CD4-positive, alpha-beta memory T cell (primary cell): ENCODE results near the gene UBN1. TPM values are rescaled to one million over a fixed set of nuclear protein-coding genes. Genes with fewer than 3 reads are reported as not detected.

Experiments
- CTCF ChIA-PET: fragments of 350-600 bp; sonication (Branson Sonifier 250); formaldehyde crosslinking; loops from one replicate; lab custom pipeline; 2021; ENCODE audit warnings: inconsistent platforms; ENCODE audit not compliant: partially characterized antibody; lab: Charles Lee
- POLR2A ChIA-PET: fragments of 350-600 bp; sonication (Branson Sonifier 250); formaldehyde crosslinking; loops from one replicate; lab custom pipeline; 2021; ENCODE audit not compliant: partially characterized antibody; lab: Charles Lee
- DNase-seq, 5 donors: peaks; one replicate each; pipeline versions ENCODE4 v3.0.0 to v3.0.0-alpha.2; 2020 to 2022; ENCODE audit warnings: mixed read lengths in 1 of 5
- H3K27ac ChIP-seq: one replicate; pipeline ENCODE4 v1.7.0; 2013; ENCODE audit warnings: low read depth, low read length
- H3K27me3 ChIP-seq: 2 replicates; pipeline ENCODE4 v1.7.0; 2013; ENCODE audit warnings: mild to moderate bottlenecking, low read length, moderate library complexity; ENCODE audit not compliant: insufficient read depth
- H3K36me3 ChIP-seq: 2 replicates; pipeline ENCODE4 v1.7.0; 2013; ENCODE audit warnings: mild to moderate bottlenecking, low read length, moderate library complexity; ENCODE audit not compliant: insufficient read depth
- H3K4me1 ChIP-seq: 2 replicates; pipeline ENCODE4 v1.7.0; 2013; ENCODE audit warnings: mild to moderate bottlenecking, low read length, moderate library complexity; ENCODE audit not compliant: insufficient read depth
- H3K4me3 ChIP-seq, 2 donors: one replicate each; pipeline ENCODE4 v1.7.0; 2013; ENCODE audit warnings: low read length in 2 of 2, mild to moderate bottlenecking in 1 of 2
- H3K9me3 ChIP-seq, 2 donors: one replicate each; pipeline ENCODE4 v1.7.0; 2013; ENCODE audit warnings: low read length in 2 of 2, control low read depth in 1 of 2; ENCODE audit not compliant: control insufficient read depth in 1 of 2
- H3K27ac Mint-ChIP-seq, 7 donors: one replicate each; pipeline ENCODE4 v1.8.0; 2020 to 2021; ENCODE audit warnings: mixed read lengths in 7 of 7, mild to moderate bottlenecking in 6 of 7, inconsistent platforms in 3 of 7, moderate library complexity in 3 of 7
- H3K27me3 Mint-ChIP-seq, 2 donors: one replicate each; pipeline ENCODE4 v1.8.0; 2020 to 2021; ENCODE audit warnings: mixed read lengths in 2 of 2
- H3K36me3 Mint-ChIP-seq, 2 donors: one replicate each; pipeline ENCODE4 v1.8.0; 2020 to 2021; ENCODE audit warnings: mixed read lengths in 2 of 2, inconsistent platforms in 1 of 2, mild to moderate bottlenecking in 1 of 2
- H3K4me1 Mint-ChIP-seq, 4 donors: one replicate each; pipeline ENCODE4 v1.8.0; 2020 to 2021; ENCODE audit warnings: mixed read lengths in 4 of 4, mild to moderate bottlenecking in 1 of 4
- H3K4me3 Mint-ChIP-seq, 8 donors: one replicate each; pipeline ENCODE4 v1.8.0; 2020 to 2021; ENCODE audit warnings: mixed read lengths in 8 of 8, mild to moderate bottlenecking in 7 of 8, moderate library complexity in 6 of 8, inconsistent platforms in 3 of 8
- H3K9me3 Mint-ChIP-seq, 8 donors: one replicate each; pipeline ENCODE4 v1.8.0; 2020 to 2021; ENCODE audit warnings: mixed read lengths in 8 of 8, mild to moderate bottlenecking in 5 of 8, inconsistent platforms in 3 of 8, moderate library complexity in 1 of 8
- intact Hi-C: fragments of 100-400 bp; cut with micrococcal nuclease; formaldehyde crosslinking; loops from one replicate; pipeline ENCODE4 v1.15.1; 2023
- polyA plus RNA-seq, 2 donors: library from polyadenylated mRNA; unstranded; fragments of 300-500 nt; fragmentation: Illumina TruSeq; gene quantifications; one replicate each; pipeline ENCODE4 v1.2.3, GENCODE V29; 2021
- total RNA-seq, 2 experiments: library from RNA; stranded (reverse); gene quantifications; one replicate each; pipeline ENCODE4 v1.2.3, GENCODE V29; 2021

UBN1 gene
- total and polyA plus RNA-seq, 4 experiments from 2014 or later = 6.0 to 42.7 (median 29.0) TPM

DNA sequence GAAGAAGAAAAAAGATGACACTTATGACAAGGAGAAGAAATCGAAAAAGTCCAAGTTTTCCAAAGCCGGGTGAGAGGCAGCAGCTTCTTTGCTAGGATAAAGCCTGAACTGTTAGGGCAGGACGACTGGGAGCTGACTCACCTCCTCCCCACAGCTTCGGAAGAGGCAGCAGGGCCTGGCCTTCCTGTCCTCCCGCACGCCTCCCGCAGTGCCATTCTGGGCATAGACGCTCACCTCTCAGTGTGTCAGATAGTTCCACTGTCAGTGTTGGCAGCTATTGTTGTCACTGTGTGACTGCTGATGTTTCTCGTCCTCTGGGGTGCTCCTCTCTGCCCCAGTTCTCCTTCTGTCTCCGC is 12.6 kb downstream of the UBN1 start:
- Mint-ChIP-seq H3K36me3 (peaks cover 43 to 86% of the 10 kb centered on the region in 2 donors), H3K27me3 (no peaks in the 10 kb centered on the region), H3K27ac (peak overlapping the region in 2 of 7 donors; percentile 64 to 91), H3K4me1 (peaks cover 6 to 32% (median 15%) of the 10 kb centered on the region in 4 donors), H3K9me3 (no peaks in the 10 kb centered on the region), H3K4me3 (no peak overlapping the region)
- Histone ChIP-seq H3K36me3 (peaks cover 57% of the 10 kb centered on the region), H3K4me3 (no peak overlapping the region), H3K27me3 (no peaks in the 10 kb centered on the region), H3K9me3 (no peaks in the 10 kb centered on the region), H3K4me1 (no peaks in the 10 kb centered on the region), H3K27ac (no peak overlapping the region)
- no peak for DNase-seq
- intact Hi-C loops = no loop called here
- ChIA-PET CTCF (no interaction called here), POLR2A (no interaction called here)

- intact Hi-C loops = no loop called here
These were observed 13.6 kb downstream of the UBN1 start for GRCh38 chr16:4860727-4861342.

GRCh38 chr16:4862639-4863038 is 15.4 kb downstream of the UBN1 start:
- Mint-ChIP-seq H3K27me3 (no peaks in the 10 kb centered on the region), H3K4me3 (no peak overlapping the region), H3K9me3 (no peaks in the 10 kb centered on the region), H3K4me1 (peaks cover 11 to 41% (median 21%) of the 10 kb centered on the region in 4 donors), H3K27ac (peak overlapping the region in 3 of 7 donors; percentile 15 to 69 (median 42)), H3K36me3 (peaks cover 44 to 80% of the 10 kb centered on the region in 2 donors)
- Histone ChIP-seq H3K9me3 (no peaks in the 10 kb centered on the region), H3K4me3 (no peak overlapping the region), H3K36me3 (peaks cover 42% of the 10 kb centered on the region), H3K27ac (no peak overlapping the region), H3K27me3 (no peaks in the 10 kb centered on the region), H3K4me1 (no peaks in the 10 kb centered on the region)
- POLR2A ChIA-PET = interaction anchor here (0.6 to 0.8 kb wide), 3 partner anchors 11 to 207 kb away, joined by 3 read pairs; no protein-coding TSS in a partner anchor
- intact Hi-C loops = no loop called here
- CTCF ChIA-PET = interaction anchor here (1.1 kb wide), 1 partner anchor 12 kb away, joined by 4 read pairs; no protein-coding TSS in a partner anchor
- DNase-seq = no peak

More at GRCh38 chr16:4860727-4861342, 13.6 kb downstream of the UBN1 start:
- Histone ChIP-seq H3K4me3 (no peak overlapping the region), H3K36me3 (peaks cover 49% of the 10 kb centered on the region), H3K27me3 (no peaks in the 10 kb centered on the region), H3K9me3 (no peaks in the 10 kb centered on the region), H3K4me1 (no peaks in the 10 kb centered on the region), H3K27ac (no peak overlapping the region)
- ChIA-PET CTCF (no interaction called here), POLR2A (no interaction called here)
- peak overlapping the region in 3 of 7 donors; percentile 9 to 73 (median 62) for H3K27ac Mint-ChIP-seq
- H3K4me1 Mint-ChIP-seq = peaks cover 6 to 33% (median 16%) of the 10 kb centered on the region in 4 donors
- DNase-seq = no peak
- H3K27me3 Mint-ChIP-seq = no peaks in the 10 kb centered on the region
- no peak overlapping the region for H3K4me3 Mint-ChIP-seq
- no peaks in the 10 kb centered on the region for H3K9me3 Mint-ChIP-seq
- peaks cover 45 to 81% of the 10 kb centered on the region in 2 donors for H3K36me3 Mint-ChIP-seq

GRCh38 chr16:4864728-4865127 is 17.4 kb downstream of the UBN1 start:
- intact Hi-C loops = no loop called here
- H3K27ac ChIP-seq = no peak overlapping the region
- no peaks in the 10 kb centered on the region for H3K27me3 ChIP-seq
- H3K4me1 Mint-ChIP-seq = peaks cover 10 to 41% (median 21%) of the 10 kb centered on the region in 4 donors
- H3K4me3 ChIP-seq = no peak overlapping the region
- DNase-seq = no peak
- no peaks in the 10 kb centered on the region for H3K4me1 ChIP-seq
- peaks cover 34% of the 10 kb centered on the region for H3K36me3 ChIP-seq
- no peaks in the 10 kb centered on the region for H3K9me3 ChIP-seq
- ChIA-PET POLR2A (no interaction called here), CTCF (no interaction called here)
- H3K36me3 Mint-ChIP-seq = peaks cover 37 to 77% of the 10 kb centered on the region in 2 donors
- H3K9me3 Mint-ChIP-seq = no peaks in the 10 kb centered on the region
- peak overlapping the region in 4 of 7 donors; percentile 12 to 84 (median 48) for H3K27ac Mint-ChIP-seq
- no peak overlapping the region for H3K4me3 Mint-ChIP-seq
- no peaks in the 10 kb centered on the region for H3K27me3 Mint-ChIP-seq

GRCh38 chr16:4865231-4865860 is 18.1 kb downstream of the UBN1 start:
- H3K4me3 Mint-ChIP-seq = no peak overlapping the region
- DNase-seq = no peak
- H3K9me3 Mint-ChIP-seq = no peaks in the 10 kb centered on the region
- no peaks in the 10 kb centered on the region for H3K27me3 ChIP-seq
- H3K27ac ChIP-seq = no peak overlapping the region
- H3K27ac Mint-ChIP-seq = peak overlapping the region in 1 of 7 donors; percentile 10
- intact Hi-C loops = no loop called here
- peaks cover 38 to 78% of the 10 kb centered on the region in 2 donors for H3K36me3 Mint-ChIP-seq
- no peaks in the 10 kb centered on the region for H3K4me1 ChIP-seq
- H3K27me3 Mint-ChIP-seq = no peaks in the 10 kb centered on the region
- peaks cover 10 to 41% (median 21%) of the 10 kb centered on the region in 4 donors for H3K4me1 Mint-ChIP-seq
- CTCF ChIA-PET = no interaction called here
- peaks cover 34% of the 10 kb centered on the region for H3K36me3 ChIP-seq
- POLR2A ChIA-PET = no interaction called here
- H3K9me3 ChIP-seq = no peaks in the 10 kb centered on the region
- no peak overlapping the region for H3K4me3 ChIP-seq

- H3K36me3 Mint-ChIP-seq = peaks cover 37 to 77% of the 10 kb centered on the region in 2 donors
These were observed 19.3 kb downstream of the UBN1 start for GRCh38 chr16:4866586-4866985.

GRCh38 chr16:4868026-4868425 is 20.7 kb downstream of the UBN1 start:
- ChIA-PET POLR2A (no interaction called here), CTCF (no interaction called here)
- Mint-ChIP-seq H3K4me3 (no peak overlapping the region), H3K36me3 (peaks cover 44 to 74% of the 10 kb centered on the region in 2 donors), H3K27ac (peak overlapping the region in 1 of 7 donors; percentile 30), H3K4me1 (peaks cover 8 to 26% (median 18%) of the 10 kb centered on the region in 4 donors), H3K9me3 (no peaks in the 10 kb centered on the region), H3K27me3 (no peaks in the 10 kb centered on the region)
- intact Hi-C loops = no loop called here
- no peaks in the 10 kb centered on the region for H3K9me3 ChIP-seq
- no peak overlapping the region for H3K27ac ChIP-seq
- no peaks in the 10 kb centered on the region for H3K4me1 ChIP-seq
- no peak for DNase-seq
- peaks cover 41% of the 10 kb centered on the region for H3K36me3 ChIP-seq
- H3K27me3 ChIP-seq = no peaks in the 10 kb centered on the region
- H3K4me3 ChIP-seq = no peak overlapping the region

More at GRCh38 chr16:4866586-4866985, 19.3 kb downstream of the UBN1 start:
- no peak overlapping the region for H3K27ac ChIP-seq
- Mint-ChIP-seq H3K27ac (peak overlapping the region in 3 of 7 donors; percentile 2 to 41 (median 22)), H3K9me3 (no peaks in the 10 kb centered on the region), H3K27me3 (no peaks in the 10 kb centered on the region), H3K4me1 (peaks cover 12 to 37% (median 21%) of the 10 kb centered on the region in 4 donors), H3K4me3 (no peak overlapping the region)
- no peaks in the 10 kb centered on the region for H3K4me1 ChIP-seq
- POLR2A ChIA-PET = no interaction called here
- DNase-seq = no peak
- intact Hi-C loops = no loop called here
- H3K9me3 ChIP-seq = no peaks in the 10 kb centered on the region
- CTCF ChIA-PET = interaction anchor here (0.7 kb wide), 1 partner anchor 25 kb away, joined by 3 read pairs; no protein-coding TSS in a partner anchor
- no peak overlapping the region for H3K4me3 ChIP-seq
- H3K27me3 ChIP-seq = no peaks in the 10 kb centered on the region
- H3K36me3 ChIP-seq = peaks cover 31% of the 10 kb centered on the region
